Osteoblast (primary cell): ENCODE measurements around the gene TM4SF18. TPM values are rescaled to one million over a fixed set of nuclear protein-coding genes. Genes with fewer than 3 reads are reported as not detected.

Experiments
- DNase-seq: peaks from one replicate; pipeline ENCODE4 v3.0.0; 2011; ENCODE audit warnings: low spot score, mixed read lengths; ENCODE audit not compliant: insufficient read length; ENCODE audit errors: missing footprints
- H2AFZ ChIP-seq: 2 replicates; pipeline ENCODE4 v1.6.0; 2011; ENCODE audit warnings: mild to moderate bottlenecking, low read length
- H3K27ac ChIP-seq: 2 replicates; pipeline ENCODE4 v1.5.1; 2011; ENCODE audit warnings: mild to moderate bottlenecking, low read depth, low read length, moderate library complexity
- H3K27me3 ChIP-seq: 2 replicates; pipeline ENCODE4 v1.6.0; 2012; ENCODE audit warnings: mild to moderate bottlenecking, control low read depth, inconsistent platforms, low read length, moderate library complexity; ENCODE audit not compliant: insufficient read depth
- H3K36me3 ChIP-seq: 2 replicates; pipeline ENCODE4 v1.5.1; 2011; ENCODE audit warnings: mild to moderate bottlenecking, low read length, control low read depth, moderate library complexity; ENCODE audit not compliant: insufficient read depth
- H3K4me1 ChIP-seq: 2 replicates; pipeline ENCODE4 v1.5.1; 2011; ENCODE audit warnings: mild to moderate bottlenecking, low read length, control low read depth, moderate library complexity; ENCODE audit not compliant: insufficient read depth
- H3K4me2 ChIP-seq: 2 replicates; pipeline ENCODE4 v1.6.0; 2011; ENCODE audit warnings: mild to moderate bottlenecking, low read length; ENCODE audit not compliant: insufficient read depth
- H3K4me3 ChIP-seq: fragments of 200-600 bp; sonication (generic); 3 replicates; pipeline ENCODE4 v1.5.1; 2012; ENCODE audit warnings: mild to moderate bottlenecking, low read length, inconsistent platforms; ENCODE audit not compliant: insufficient read depth
- H3K79me2 ChIP-seq: 2 replicates; pipeline ENCODE4 v1.6.0; 2012; ENCODE audit warnings: mild to moderate bottlenecking, low read length, control low read depth, inconsistent platforms; ENCODE audit not compliant: insufficient read depth
- H3K9me3 ChIP-seq: 2 replicates; pipeline ENCODE4 v1.5.1; 2011; ENCODE audit warnings: low read depth, low read length, control low read depth
- H4K20me1 ChIP-seq: 2 replicates; pipeline ENCODE4 v1.6.0; 2012; ENCODE audit warnings: mild to moderate bottlenecking, low read length, control low read depth; ENCODE audit not compliant: insufficient read depth
- CTCF ChIP-seq: IDR thresholded peaks from 2 replicates; pipeline ENCODE4 v1.5.1; 2011; ENCODE audit warnings: mild to moderate bottlenecking, low read depth, low read length, moderate library complexity; ENCODE audit errors: extremely low read depth
- total RNA-seq: library from RNA; depleted of rRNA; stranded (reverse); fragments of >200 nt; gene quantifications from 2 replicates; pipeline ENCODE4 v1.2.3, GENCODE V29; 2012

TM4SF18 gene
- total RNA-seq, 1 donor, result not detected

GRCh38 chr3:149327156-149327555 is 6.3 kb downstream of the TM4SF18 start:
- no peak for TF ChIP-seq CTCF

GRCh38 chr3:149325581-149325980 is 7.9 kb downstream of the TM4SF18 start:
- Histone ChIP-seq H3K27me3 (no peaks in the 10 kb centered on the region), H3K4me3 (no peak overlapping the region), H3K4me2 (no peak overlapping the region), H3K36me3 (no peaks in the 10 kb centered on the region), H3K79me2 (no peaks in the 10 kb centered on the region), H3K4me1 (no peaks in the 10 kb centered on the region), H3K27ac (no peak overlapping the region), H3K9me3 (no peaks in the 10 kb centered on the region), H4K20me1 (no peaks in the 10 kb centered on the region), H2AFZ (no peak overlapping the region)
- DNase-seq, result no peak
- no peak for TF ChIP-seq CTCF

More at GRCh38 chr3:149327156-149327555, 6.3 kb downstream of the TM4SF18 start:
- no peaks in the 10 kb centered on the region for H4K20me1 ChIP-seq
- H3K4me1 ChIP-seq, result no peaks in the 10 kb centered on the region
- H3K27ac ChIP-seq, result no peak overlapping the region
- no peak overlapping the region for H2AFZ ChIP-seq
- H3K9me3 ChIP-seq, result no peaks in the 10 kb centered on the region
- no peaks in the 10 kb centered on the region for H3K27me3 ChIP-seq
- no peaks in the 10 kb centered on the region for H3K36me3 ChIP-seq
- no peak overlapping the region for H3K4me2 ChIP-seq
- no peak for DNase-seq
- H3K79me2 ChIP-seq, result no peaks in the 10 kb centered on the region
- H3K4me3 ChIP-seq, result no peak overlapping the region

GRCh38 chr3:149324332-149324731 is 9.1 kb downstream of the TM4SF18 start:
- H3K4me2 ChIP-seq, result no peak overlapping the region
- TF ChIP-seq CTCF, result no peak
- no peaks in the 10 kb centered on the region for H3K9me3 ChIP-seq
- no peak for DNase-seq
- no peak overlapping the region for H2AFZ ChIP-seq
- H3K4me1 ChIP-seq, result no peaks in the 10 kb centered on the region
- H3K27ac ChIP-seq, result no peak overlapping the region
- no peaks in the 10 kb centered on the region for H3K27me3 ChIP-seq
- no peaks in the 10 kb centered on the region for H3K79me2 ChIP-seq
- no peaks in the 10 kb centered on the region for H4K20me1 ChIP-seq
- no peaks in the 10 kb centered on the region for H3K36me3 ChIP-seq
- H3K4me3 ChIP-seq, result no peak overlapping the region

GRCh38 chr3:149321640-149322039 is 11.8 kb downstream of the TM4SF18 start:
- Histone ChIP-seq H3K4me1 (peaks cover 3% of the 10 kb centered on the region), H3K27ac (no peak overlapping the region), H3K4me3 (no peak overlapping the region), H3K4me2 (no peak overlapping the region), H4K20me1 (no peaks in the 10 kb centered on the region), H3K79me2 (no peaks in the 10 kb centered on the region), H3K27me3 (no peaks in the 10 kb centered on the region), H3K9me3 (no peaks in the 10 kb centered on the region), H3K36me3 (no peaks in the 10 kb centered on the region), H2AFZ (no peak overlapping the region)
- DNase-seq, result no peak
- TF ChIP-seq CTCF, result no peak
